ES-I3 (cell line): ENCODE measurements around the gene CACNA1B.
A peak's percentile ranks its signal among the peaks of the same experiment; 100 is the strongest.
"Not testable (repeated sequence)": the region's sequence is repeated elsewhere in the genome, so short reads cannot be mapped to it uniquely, and the experiment has no call there.

Source experiments
- H3K36me3 ChIP-seq: 2 replicates; pipeline ENCODE4 v1.6.1; 2013; ENCODE audit warnings: mild to moderate bottlenecking, low read length, control low read depth, moderate library complexity; ENCODE audit not compliant: insufficient read depth
- H3K4me1 ChIP-seq: 2 replicates; pipeline ENCODE4 v1.6.1; 2013; ENCODE audit warnings: mild to moderate bottlenecking, control low read depth, low read length; ENCODE audit not compliant: insufficient read depth
- H3K9ac ChIP-seq: 2 replicates; pipeline ENCODE4 v1.6.1; 2013; ENCODE audit warnings: low read depth, mild to moderate bottlenecking, low read length, moderate library complexity
- H3K9me3 ChIP-seq: 2 replicates; pipeline ENCODE4 v1.6.1; 2013; ENCODE audit warnings: mild to moderate bottlenecking, low read length, moderate library complexity; ENCODE audit not compliant: control insufficient read depth, insufficient read depth

CACNA1B gene

GRCh38 chr9:137877506-137878122 is at the start of gene CACNA1B:
TSS of gene CACNA1B (plus strand) at chr9:137877782. CDS start at chr9:137877934, 152 bp downstream.
- not testable (repeated sequence) for H3K4me1 ChIP-seq, H3K36me3 ChIP-seq, H3K9me3 ChIP-seq
- peak within 1 kb of the TSS; percentile 35; the same call in 1 of the 2 replicates for H3K9ac ChIP-seq

GRCh38 chr9:137827908-137828526 is 49.6 kb upstream of the CACNA1B start:
- H3K36me3 ChIP-seq: peaks cover 5% of the 10 kb centered on the region
- no peaks in the 10 kb centered on the region for H3K4me1 ChIP-seq
- no peak overlapping the region for H3K9ac ChIP-seq
- no peaks in the 10 kb centered on the region for H3K9me3 ChIP-seq

- Histone ChIP-seq H3K4me1 (no peaks in the 10 kb centered on the region), H3K36me3 (peaks cover 5% of the 10 kb centered on the region), H3K9me3 (no peaks in the 10 kb centered on the region), H3K9ac (no peak overlapping the region)
These were observed 48.9 kb upstream of the CACNA1B start for GRCh38 chr9:137828527-137829259.

- H3K9ac ChIP-seq: no peak overlapping the region
- H3K9me3 ChIP-seq: no peaks in the 10 kb centered on the region
- peaks cover 5% of the 10 kb centered on the region for H3K36me3 ChIP-seq
- H3K4me1 ChIP-seq: no peaks in the 10 kb centered on the region
These were observed 48.2 kb upstream of the CACNA1B start for GRCh38 chr9:137829260-137829996.

- H3K9me3 ChIP-seq: no peaks in the 10 kb centered on the region
- H3K4me1 ChIP-seq: no peaks in the 10 kb centered on the region
- no peak overlapping the region for H3K9ac ChIP-seq
- H3K36me3 ChIP-seq: no peaks in the 10 kb centered on the region; the same call in 1 of the 2 replicates
These were observed 45.3 kb upstream of the CACNA1B start for GRCh38 chr9:137832191-137832700.

GRCh38 chr9:137832830-137833590 is 44.6 kb upstream of the CACNA1B start:
- no peak overlapping the region for H3K9ac ChIP-seq
- H3K9me3 ChIP-seq: no peaks in the 10 kb centered on the region
- no peaks in the 10 kb centered on the region for H3K4me1 ChIP-seq
- H3K36me3 ChIP-seq: no peaks in the 10 kb centered on the region; the same call in 1 of the 2 replicates

GRCh38 chr9:137833721-137834613 is 43.6 kb upstream of the CACNA1B start:
- H3K36me3 ChIP-seq: no peaks in the 10 kb centered on the region; the same call in 1 of the 2 replicates
- H3K4me1 ChIP-seq: no peaks in the 10 kb centered on the region
- H3K9me3 ChIP-seq: no peaks in the 10 kb centered on the region
- H3K9ac ChIP-seq: no peak overlapping the region

- H3K9ac ChIP-seq: no peak overlapping the region
- H3K9me3 ChIP-seq: no peaks in the 10 kb centered on the region
- H3K4me1 ChIP-seq: no peaks in the 10 kb centered on the region
- H3K36me3 ChIP-seq: no peaks in the 10 kb centered on the region; the same call in 1 of the 2 replicates
These were observed 42.6 kb upstream of the CACNA1B start for GRCh38 chr9:137834846-137835546.

- H3K9me3 ChIP-seq: no peaks in the 10 kb centered on the region
- no peaks in the 10 kb centered on the region for H3K4me1 ChIP-seq
- no peak overlapping the region for H3K9ac ChIP-seq
- no peaks in the 10 kb centered on the region; the same call in 1 of the 2 replicates for H3K36me3 ChIP-seq
These were observed 41.3 kb upstream of the CACNA1B start for GRCh38 chr9:137836151-137836830.

GRCh38 chr9:137836831-137837241 is 40.7 kb upstream of the CACNA1B start:
- Histone ChIP-seq H3K9ac (no peak overlapping the region), H3K9me3 (no peaks in the 10 kb centered on the region), H3K4me1 (no peaks in the 10 kb centered on the region), H3K36me3 (no peaks in the 10 kb centered on the region; the same call in 1 of the 2 replicates)

GRCh38 chr9:137837345-137838278 is 40.0 kb upstream of the CACNA1B start:
- Histone ChIP-seq H3K36me3 (no peaks in the 10 kb centered on the region; the same call in 1 of the 2 replicates), H3K4me1 (no peaks in the 10 kb centered on the region), H3K9ac (no peak overlapping the region), H3K9me3 (no peaks in the 10 kb centered on the region)
